ENCODE measurements around the gene C9orf72. TPM values are rescaled to one million over a fixed set of nuclear protein-coding genes. Genes with fewer than 3 reads are reported as not detected.

Gene C9orf72
- total and polyA plus RNA-seq, 9 of the 15 experiments (the other 6 are each of a cell fraction or from before 2014, with no cell fraction given) = 2.3 to 7.3 (median 4.1) TPM

DNA sequence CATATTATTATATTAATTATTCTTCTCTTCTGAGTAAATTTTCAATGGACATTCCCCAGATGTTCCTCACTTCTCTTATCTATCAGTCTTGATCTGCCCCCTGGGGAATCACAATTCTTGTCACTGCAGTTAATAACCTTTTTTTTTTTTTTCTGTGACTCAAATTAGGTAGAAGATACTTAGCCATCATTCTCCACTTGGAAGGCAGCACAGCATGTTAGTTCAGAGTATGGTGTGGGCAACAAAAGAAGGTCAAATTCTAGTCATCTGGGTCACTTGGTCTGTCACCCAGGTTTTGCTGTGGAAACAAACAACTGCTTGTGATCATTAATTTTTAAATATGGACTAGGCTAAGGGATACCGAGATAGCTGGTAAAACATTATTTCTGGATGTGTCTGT, 35.5 kb downstream of the C9orf72 start:
- TF ChIP-seq ZFP30 (CRISPR knock-in tag; IDR thresholded peaks at IDR 0.05; ENCODE audit: borderline replicate concordance) (no peak), TEAD1 (CRISPR knock-in tag; IDR thresholded peaks at IDR 0.05) (no peak), SAFB2 (IDR thresholded peaks at IDR 0.05; ENCODE audit: borderline replicate concordance, low read depth, low read length, severe bottlenecking) (no peak), U2AF2 (optimal IDR thresholded peaks at IDR 0.05; ENCODE audit: low read depth, low read length) (no peak), GABPA (tag; conservative IDR thresholded peaks at IDR 0.05; ENCODE audit: low read depth) (no peak), POU5F1 (IDR thresholded peaks at IDR 0.05; ENCODE audit: borderline replicate concordance, low read depth, low read length, partially characterized antibody) (no peak), ETV1 (tag; conservative IDR thresholded peaks at IDR 0.05; ENCODE audit: low read depth) (no peak), ZNF407 (IDR thresholded peaks at IDR 0.05; ENCODE audit: low read depth) (no peak), ZNF766 (CRISPR knock-in tag; conservative IDR thresholded peaks at IDR 0.05) (no peak)
- no peaks in the 10 kb centered on the region for H3K9me1 ChIP-seq (ENCODE audit: control insufficient read depth, insufficient read depth, low read length)
- WGBS (ENCODE audit: insufficient coverage, low coverage, missing lambda C conversion rate) = no CpG with 5 or more reads among the region's 1 CpG
- no peak overlapping the region for H3K4me3 ChIP-seq
- H3K27me3 ChIP-seq (ENCODE audit: control insufficient read depth in 2 of 2, insufficient read depth in 2 of 2, low read length in 2 of 2) = no peaks in the 10 kb centered on the region
- H2AFZ ChIP-seq (ENCODE audit: low read depth, low read length) = no peak overlapping the region
- in situ Hi-C loops (cut with MboI) (no loop called here), intact Hi-C loops (cut with micrococcal nuclease) (loop anchor here (2.0 to 10.0 kb wide), 2 partner anchors 103 to 205 kb away; no protein-coding TSS in a partner anchor)
- H3K36me3 ChIP-seq (ENCODE audit: control insufficient read depth, insufficient read depth, low read length) = no peaks in the 10 kb centered on the region
- POLR2A ChIA-PET = no interaction called here
- DNase-seq (ENCODE audit: extremely low read depth in 1 of 4, low spot score in 3 of 4) (no peak), ATAC-seq (no peak), FAIRE-seq (no peak)
- H3K9ac ChIP-seq (ENCODE audit: insufficient read depth in 1 of 2, low read depth in 2 of 2, low read length in 2 of 2) = no peak overlapping the region
- BruUV-seq (replicated peaks) = no TSS peak
- H3K27ac ChIP-seq (ENCODE audit: extremely low read depth, low read depth, low read length) = no peak overlapping the region
- H3K9me3 ChIP-seq (replicated peaks; ENCODE audit: control insufficient read depth, insufficient read depth, low read depth, low read length) = no peaks in the 10 kb centered on the region
- no peaks in the 10 kb centered on the region for H4K20me1 ChIP-seq (replicated peaks; ENCODE audit: control insufficient read depth, insufficient read depth, low read length)
- CTCF ChIA-PET (ENCODE audit: low intra/inter-chr PET ratio) = interaction anchor here (0.6 kb wide), 1 partner anchor 77 kb away, joined by 3 read pairs; no protein-coding TSS in a partner anchor
- peaks cover 0 to 2% of the 10 kb centered on the region in 2 experiments; a peak in 3 of 5 replicates for H3K4me1 ChIP-seq (replicated peaks in 1 of 2; ENCODE audit: control insufficient read depth in 2 of 2, insufficient read depth in 2 of 2, low read length in 2 of 2)
- H3K4me2 ChIP-seq (ENCODE audit: insufficient read depth, low read length) = no peak overlapping the region
- H3K79me2 ChIP-seq (ENCODE audit: control insufficient read depth, insufficient read depth, low read length) = no peaks in the 10 kb centered on the region

All from K562 (cell line).